HL-60 (cell line): ENCODE measurements around the gene SLC5A5.

Source experiments
- GABPA ChIP-seq: IDR thresholded peaks from 2 replicates; pipeline ENCODE4 v1.6.1; 2012; ENCODE audit warnings: low read depth
- POLR2AphosphoS5 ChIP-seq: IDR thresholded peaks from 2 replicates; pipeline ENCODE4 v1.6.1; 2012; ENCODE audit warnings: low read depth
- REST ChIP-seq: IDR thresholded peaks from 2 replicates; pipeline ENCODE4 v1.6.1; 2012; ENCODE audit warnings: low read depth; ENCODE audit not compliant: insufficient replicate concordance
- SPI1 ChIP-seq: IDR thresholded peaks from 2 replicates; pipeline ENCODE4 v1.6.1; 2012; ENCODE audit warnings: low read depth, mild to moderate bottlenecking, borderline replicate concordance
- TF ChIP-seq, protein P1 (sequence below): IDR thresholded peaks from one replicate; pipeline ENCODE4 v1.5.1; 2011; ENCODE audit warnings: low read length, control low read depth, inconsistent platforms; ENCODE audit not compliant: insufficient read depth

DNA sequence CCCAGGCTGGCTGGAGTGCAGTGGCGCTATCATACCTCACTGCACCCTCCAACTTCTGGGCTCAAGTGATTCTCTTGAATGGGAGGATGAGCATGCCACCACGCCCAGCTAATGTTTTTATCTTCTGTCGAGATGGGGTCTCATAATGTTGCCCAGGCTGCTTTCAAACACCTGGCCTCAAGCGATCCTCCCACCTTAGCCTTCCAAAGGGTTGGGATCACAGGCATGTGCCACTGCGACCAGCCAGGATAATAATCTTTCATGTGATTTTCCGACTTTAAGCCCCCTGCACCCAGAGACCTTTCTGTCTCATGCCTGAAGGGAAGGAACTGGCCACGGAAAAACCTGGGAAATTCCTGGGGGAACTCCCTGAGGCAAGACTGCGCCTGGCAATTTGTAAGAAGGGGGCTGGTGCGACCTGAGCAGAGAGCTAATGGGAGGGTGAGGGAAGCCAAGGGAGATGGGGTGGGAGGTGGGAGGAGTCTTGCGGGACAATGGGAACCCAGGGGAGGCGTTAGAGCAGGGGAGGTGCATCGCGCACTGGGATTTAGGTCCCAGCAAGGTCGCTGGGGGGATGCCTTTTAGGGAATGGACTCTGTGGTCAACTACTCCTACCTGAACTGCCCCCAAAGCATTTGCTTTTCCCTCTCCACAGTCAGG is 59.9 kb downstream of the SLC5A5 start:
- TF ChIP-seq POLR2AphosphoS5: no peak
- TF ChIP-seq REST: no peak
- TF ChIP-seq, protein P1, sequence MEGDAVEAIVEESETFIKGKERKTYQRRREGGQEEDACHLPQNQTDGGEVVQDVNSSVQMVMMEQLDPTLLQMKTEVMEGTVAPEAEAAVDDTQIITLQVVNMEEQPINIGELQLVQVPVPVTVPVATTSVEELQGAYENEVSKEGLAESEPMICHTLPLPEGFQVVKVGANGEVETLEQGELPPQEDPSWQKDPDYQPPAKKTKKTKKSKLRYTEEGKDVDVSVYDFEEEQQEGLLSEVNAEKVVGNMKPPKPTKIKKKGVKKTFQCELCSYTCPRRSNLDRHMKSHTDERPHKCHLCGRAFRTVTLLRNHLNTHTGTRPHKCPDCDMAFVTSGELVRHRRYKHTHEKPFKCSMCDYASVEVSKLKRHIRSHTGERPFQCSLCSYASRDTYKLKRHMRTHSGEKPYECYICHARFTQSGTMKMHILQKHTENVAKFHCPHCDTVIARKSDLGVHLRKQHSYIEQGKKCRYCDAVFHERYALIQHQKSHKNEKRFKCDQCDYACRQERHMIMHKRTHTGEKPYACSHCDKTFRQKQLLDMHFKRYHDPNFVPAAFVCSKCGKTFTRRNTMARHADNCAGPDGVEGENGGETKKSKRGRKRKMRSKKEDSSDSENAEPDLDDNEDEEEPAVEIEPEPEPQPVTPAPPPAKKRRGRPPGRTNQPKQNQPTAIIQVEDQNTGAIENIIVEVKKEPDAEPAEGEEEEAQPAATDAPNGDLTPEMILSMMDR: no peak
- TF ChIP-seq GABPA: no peak
- no peak for TF ChIP-seq SPI1
